ENCODE results near the gene NEUROD1.

The NEUROD1 gene

GRCh38 chr2:181674461-181674860, 5.9 kb downstream of the NEUROD1 start:
- in situ Hi-C loops (cut with HindIII; ENCODE audit: low pct_ligation_motif_present, low sequenced_read_pairs) = no loop called here
- no peak for TF ChIP-seq CTCF (IDR thresholded peaks at IDR 0.05; ENCODE audit: low read depth, low read length, missing control alignments)
- no peak for DNase-seq
- Histone ChIP-seq H3K36me3 (replicated peaks) (no peaks in the 10 kb centered on the region), H3K4me3 (ENCODE audit: low read depth, low read length) (no peak overlapping the region), H3K27ac (no peak overlapping the region), H3K27me3 (replicated peaks) (peaks cover 36% of the 10 kb centered on the region)

DNA sequence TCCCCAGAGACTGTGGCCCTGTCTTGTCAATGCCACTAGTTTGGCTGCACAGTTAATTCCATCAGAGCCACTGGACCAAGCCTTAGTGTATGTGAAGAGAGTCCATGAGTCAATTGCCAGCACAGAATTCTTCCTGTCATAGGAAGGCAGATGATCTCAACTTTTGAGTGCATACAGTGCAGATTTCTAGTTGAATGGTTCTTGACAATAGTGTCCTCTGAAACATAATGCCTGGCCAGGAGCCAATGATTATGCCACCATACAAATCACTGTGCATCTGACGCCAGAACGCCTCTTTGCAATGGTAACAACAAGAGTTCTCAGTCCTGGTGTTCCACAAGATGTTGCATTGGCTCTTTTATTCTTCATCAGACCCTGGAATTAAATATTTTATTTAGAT, 7.1 kb downstream of the NEUROD1 start:
- H3K4me3 ChIP-seq (ENCODE audit: low read depth, low read length) = no peak overlapping the region
- H3K27ac ChIP-seq = no peak overlapping the region
- H3K27me3 ChIP-seq (replicated peaks) = peaks cover 31% of the 10 kb centered on the region
- in situ Hi-C loops (cut with HindIII; ENCODE audit: low pct_ligation_motif_present, low sequenced_read_pairs) = no loop called here
- H3K36me3 ChIP-seq (replicated peaks) = no peaks in the 10 kb centered on the region
- no peak for TF ChIP-seq CTCF (IDR thresholded peaks at IDR 0.05; ENCODE audit: low read depth, low read length, missing control alignments)
- DNase-seq = no peak

DNA sequence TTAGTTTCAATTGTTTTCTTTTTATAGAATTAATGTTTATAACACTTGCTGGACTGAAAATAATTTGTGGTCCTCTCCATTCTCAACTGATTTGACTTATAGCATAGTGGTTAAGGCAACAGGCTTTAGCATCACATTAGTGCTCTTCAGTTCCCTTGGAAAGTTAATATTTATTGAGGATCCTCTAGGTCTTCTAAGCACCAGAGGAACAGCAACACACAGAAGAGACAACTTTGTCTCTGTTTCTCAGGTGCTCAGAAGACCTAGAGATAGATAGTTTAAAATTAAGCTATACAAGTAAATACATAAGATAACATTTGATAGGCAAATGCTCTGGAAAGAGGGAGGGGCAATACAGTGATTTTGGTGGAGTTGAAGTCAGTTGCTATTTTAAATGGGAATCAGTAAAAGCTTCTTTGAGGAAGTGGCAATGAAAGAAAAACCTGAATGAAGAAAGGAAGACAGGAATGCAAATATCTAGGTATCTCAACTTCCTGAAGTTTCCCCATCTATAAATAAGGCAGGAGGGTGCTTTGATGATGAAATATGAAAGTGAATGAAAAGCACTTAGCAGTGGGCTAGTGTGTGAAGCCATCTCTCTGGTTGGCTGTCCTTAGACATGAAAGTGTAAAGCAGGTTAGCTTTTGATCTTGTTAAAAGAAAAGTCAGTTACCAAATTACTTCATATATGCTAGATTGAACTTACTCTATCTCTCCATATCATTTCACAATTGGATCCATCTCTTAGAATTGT, 7.9 kb downstream of the NEUROD1 start:
- H3K27ac ChIP-seq = no peak overlapping the region
- H3K36me3 ChIP-seq (replicated peaks) = no peaks in the 10 kb centered on the region
- H3K4me3 ChIP-seq (ENCODE audit: low read depth, low read length) = no peak overlapping the region
- peaks cover 27% of the 10 kb centered on the region for H3K27me3 ChIP-seq (replicated peaks)
- DNase-seq = no peak
- in situ Hi-C loops (cut with HindIII; ENCODE audit: low pct_ligation_motif_present, low sequenced_read_pairs) = no loop called here
- no peak for TF ChIP-seq CTCF (IDR thresholded peaks at IDR 0.05; ENCODE audit: low read depth, low read length, missing control alignments)

- Histone ChIP-seq H3K27ac (no peak overlapping the region), H3K27me3 (replicated peaks) (peaks cover 29% of the 10 kb centered on the region)
- in situ Hi-C loops (cut with HindIII; ENCODE audit: low pct_ligation_motif_present, low sequenced_read_pairs) = no loop called here
These were observed 9.7 kb downstream of the NEUROD1 start for GRCh38 chr2:181670632-181671031.

GRCh38 chr2:181667234-181667633, 13.1 kb downstream of the NEUROD1 start:
- DNase-seq = no peak
- no peak overlapping the region for H3K4me3 ChIP-seq (ENCODE audit: low read depth, low read length)
- H3K27ac ChIP-seq = no peak overlapping the region
- H3K36me3 ChIP-seq (replicated peaks) = no peaks in the 10 kb centered on the region
- in situ Hi-C loops (cut with HindIII; ENCODE audit: low pct_ligation_motif_present, low sequenced_read_pairs) = no loop called here
- peaks cover 16% of the 10 kb centered on the region for H3K27me3 ChIP-seq (replicated peaks)
- TF ChIP-seq CTCF (IDR thresholded peaks at IDR 0.05; ENCODE audit: low read depth, low read length, missing control alignments) = no peak

More at GRCh38 chr2:181670632-181671031, 9.7 kb downstream of the NEUROD1 start:
- H3K36me3 ChIP-seq (replicated peaks) = no peaks in the 10 kb centered on the region
- DNase-seq = no peak
- no peak for TF ChIP-seq CTCF (IDR thresholded peaks at IDR 0.05; ENCODE audit: low read depth, low read length, missing control alignments)
- H3K4me3 ChIP-seq (ENCODE audit: low read depth, low read length) = no peak overlapping the region

- Histone ChIP-seq H3K27me3 (replicated peaks) (peaks cover 13% of the 10 kb centered on the region), H3K27ac (no peak overlapping the region), H3K4me3 (ENCODE audit: low read depth, low read length) (no peak overlapping the region), H3K36me3 (replicated peaks) (no peaks in the 10 kb centered on the region)
- in situ Hi-C loops (cut with HindIII; ENCODE audit: low pct_ligation_motif_present, low sequenced_read_pairs) = no loop called here
- TF ChIP-seq CTCF (IDR thresholded peaks at IDR 0.05; ENCODE audit: low read depth, low read length, missing control alignments) = no peak
- no peak for DNase-seq
These were observed 18.0 kb downstream of the NEUROD1 start for GRCh38 chr2:181662287-181662686.

Data from brain microvascular endothelial cell (primary cell).